GM19395 (cell line): ENCODE measurements around the gene DYNLL1.
A peak's percentile ranks its signal among the peaks of the same experiment; 100 is the strongest.
"Not testable (repeated sequence)": the region's sequence is repeated elsewhere in the genome, so short reads cannot be mapped to it uniquely, and the experiment has no call there.

Source experiments
- ATAC-seq: cut with Tn5 transposase; IDR thresholded peaks from one replicate; pipeline ENCODE4 v1.9.1; 2021; ENCODE audit warnings: mild to moderate bottlenecking, moderate library complexity; ENCODE audit not compliant: unreplicated experiment

DYNLL1 gene

DNA sequence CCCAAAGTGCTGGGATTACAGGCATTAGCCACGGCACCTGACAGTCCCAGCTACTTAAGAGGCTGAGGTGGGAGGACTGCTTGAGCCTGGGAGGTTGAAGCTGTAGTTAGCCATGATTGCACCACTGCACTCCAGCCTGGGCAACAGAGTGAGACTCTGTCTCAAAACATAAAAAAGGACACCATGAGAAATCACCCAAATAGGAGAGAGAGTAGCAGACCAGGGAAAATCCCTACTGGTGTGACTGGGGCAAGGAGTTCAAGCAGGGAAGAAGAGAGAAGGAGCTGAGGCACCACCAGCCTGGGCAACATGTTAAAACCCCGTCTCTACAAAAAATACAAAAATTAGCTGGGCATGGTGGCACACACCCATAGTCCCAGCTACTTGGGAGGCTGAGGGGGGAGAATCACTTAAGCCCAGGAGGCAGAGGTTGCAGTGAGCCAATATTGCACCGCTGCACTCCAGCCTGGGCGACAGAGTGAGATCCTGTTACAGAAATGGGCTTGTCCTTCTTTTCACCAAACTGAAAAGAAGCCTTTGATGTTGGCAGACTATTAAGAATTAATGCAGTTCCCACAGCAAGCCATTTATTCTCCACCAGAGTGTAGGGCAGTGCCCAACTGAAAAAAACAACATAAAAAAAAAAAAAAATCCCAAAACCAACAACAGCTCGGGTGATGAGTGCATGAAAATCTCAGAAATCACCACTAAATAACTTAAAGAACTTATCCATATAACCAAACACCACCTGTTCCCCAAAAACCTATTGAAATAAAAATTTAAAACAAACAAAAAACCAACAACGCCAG, 21.9 kb upstream of the DYNLL1 start:
- no peak for ATAC-seq

DNA sequence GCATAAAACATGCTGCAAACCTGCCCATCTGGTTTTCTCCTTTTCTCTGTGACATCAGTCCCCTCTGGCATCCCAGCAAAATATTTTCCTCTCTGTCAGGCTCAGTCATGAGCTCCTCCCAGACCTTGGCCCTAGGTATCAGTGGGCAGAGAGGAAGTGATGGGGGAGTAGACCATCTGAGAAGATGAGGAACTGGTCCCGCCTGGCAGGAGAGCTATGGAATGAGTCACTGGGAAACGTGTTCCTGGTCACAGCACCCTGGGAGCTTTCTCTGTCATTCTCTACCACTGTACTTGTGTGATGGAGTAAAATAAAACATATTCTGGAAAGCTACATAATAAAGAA, 21.3 kb upstream of the DYNLL1 start:
- ATAC-seq, result no peak

GRCh38 chr12:120475643-120476042, 20.3 kb upstream of the DYNLL1 start:
- ATAC-seq, result no peak

DNA sequence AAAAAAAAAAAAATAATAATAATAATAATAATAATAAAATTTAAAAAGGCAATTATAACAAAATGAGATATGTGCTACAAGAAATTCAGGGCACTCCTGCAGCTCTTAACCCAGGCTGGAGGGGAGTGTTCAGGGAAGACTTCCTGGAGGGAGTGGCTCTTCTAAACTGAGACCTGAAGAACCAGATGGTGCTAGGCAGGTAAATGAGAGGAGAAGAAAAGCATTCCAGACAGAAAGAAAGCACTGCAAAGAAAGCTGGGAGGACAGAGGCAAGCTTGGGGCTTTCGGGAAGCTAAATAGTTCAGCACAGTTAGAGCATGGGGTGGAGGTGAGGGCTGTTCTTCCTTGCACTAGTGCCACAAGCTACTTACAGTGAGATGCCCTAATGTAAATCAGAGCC, 16.5 kb upstream of the DYNLL1 start:
- no peak for ATAC-seq

DNA sequence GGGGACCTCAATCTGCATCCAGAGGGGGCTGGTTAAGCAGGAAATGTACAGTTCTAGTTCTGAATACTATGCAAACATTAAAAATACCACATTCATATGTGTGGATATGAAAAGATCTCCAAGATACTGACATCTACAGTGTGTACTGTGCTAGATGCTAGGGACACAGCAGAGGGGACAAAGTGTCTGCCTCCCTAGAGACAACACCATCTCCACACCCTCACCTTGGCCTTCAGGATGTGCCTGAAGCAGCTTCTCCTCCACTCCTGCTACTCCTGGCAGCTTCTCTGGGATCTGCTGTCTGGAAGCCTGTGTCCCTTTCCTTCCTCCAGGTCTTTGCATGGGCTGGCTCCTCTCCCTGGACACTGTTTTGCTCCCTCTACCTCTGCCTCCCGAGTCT, 15.7 kb upstream of the DYNLL1 start:
- no peak for ATAC-seq

DNA sequence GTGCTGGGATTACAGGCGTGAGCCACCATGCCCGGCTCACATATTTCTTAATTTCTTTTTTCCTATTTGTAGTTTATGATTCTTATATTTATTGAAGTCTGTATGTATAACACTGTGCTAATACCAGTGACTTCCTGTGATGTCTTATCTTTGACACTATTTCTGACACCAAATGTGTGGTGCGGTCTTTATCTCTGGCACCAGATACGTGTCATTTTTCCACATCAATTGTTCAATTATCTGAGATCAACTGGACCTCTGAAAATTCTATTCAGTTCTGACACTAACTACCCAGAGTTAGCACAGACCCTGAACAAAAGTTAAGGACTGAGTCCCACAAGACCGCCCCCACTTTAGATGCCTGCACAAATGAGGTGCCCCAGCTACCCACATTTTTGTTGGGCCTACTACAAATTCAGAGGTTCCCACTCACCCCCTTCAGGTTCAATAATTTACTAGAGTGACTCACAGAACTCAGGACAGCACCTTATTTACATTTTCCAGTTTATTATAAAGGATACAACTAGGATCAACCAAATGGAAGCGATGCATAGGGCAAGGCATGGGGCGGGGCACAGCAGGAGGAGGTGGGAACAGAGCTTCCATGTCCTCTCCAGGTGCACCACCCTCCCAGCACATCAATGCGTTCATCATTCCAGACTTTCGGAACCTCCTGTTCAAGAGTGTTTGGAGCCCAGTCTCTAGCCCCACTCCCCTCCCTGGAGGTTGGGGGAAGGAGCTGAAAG, 14.7 kb upstream of the DYNLL1 start:
- ATAC-seq, result no peak

DNA sequence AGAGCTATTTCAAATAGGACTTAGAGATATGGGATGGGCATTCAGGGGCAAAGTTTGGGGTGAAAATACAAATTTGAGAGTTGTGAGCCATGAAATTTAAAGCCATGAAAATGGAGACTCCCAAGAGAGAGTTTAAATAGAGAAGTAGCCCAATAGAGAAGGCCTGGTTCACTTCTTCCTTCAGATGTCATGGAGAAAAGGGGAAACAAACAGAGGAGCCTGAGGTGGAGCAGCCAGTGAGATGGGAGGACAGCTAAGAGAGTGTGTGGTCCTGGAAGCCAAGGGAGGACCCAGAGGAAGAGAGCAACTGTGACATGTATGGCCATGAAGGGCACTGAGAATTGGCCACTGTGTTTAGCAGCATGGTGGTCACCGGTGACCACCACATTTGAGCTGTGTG, 12.3 kb upstream of the DYNLL1 start:
- ATAC-seq, result no peak

GRCh38 chr12:120485961-120486881, 9.7 kb upstream of the DYNLL1 start:
- ATAC-seq, result no peak

GRCh38 chr12:120487552-120487951, 8.4 kb upstream of the DYNLL1 start:
- ATAC-seq, result not testable (repeated sequence)

DNA sequence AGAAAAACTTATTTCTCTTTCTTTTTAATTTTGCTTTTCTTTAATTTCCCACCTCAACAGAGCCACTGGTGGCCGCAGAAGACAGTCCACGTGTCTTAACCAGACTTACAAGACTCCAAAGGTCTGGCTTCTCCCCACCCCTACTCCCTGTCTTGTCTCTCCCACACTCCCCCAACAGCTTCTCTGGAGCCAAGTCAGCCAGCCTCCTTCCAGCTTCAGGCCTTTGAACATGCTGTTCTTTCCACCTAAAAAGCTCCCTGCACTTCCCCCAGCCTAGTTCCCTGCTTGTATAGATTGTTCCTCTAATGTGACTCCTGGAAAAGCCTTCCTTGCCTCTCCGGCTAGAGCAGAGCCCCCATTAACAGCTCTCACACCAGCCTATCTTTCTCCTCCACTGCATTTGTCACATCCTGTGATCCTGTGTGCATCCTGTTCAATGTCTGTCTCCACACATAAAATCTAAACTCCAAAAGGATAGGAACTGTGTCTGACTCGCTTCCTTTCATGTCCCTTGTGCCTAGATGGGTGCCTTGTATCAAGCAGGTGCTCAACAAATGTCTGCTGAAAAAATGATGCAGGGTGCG, 7.8 kb upstream of the DYNLL1 start:
- no peak for ATAC-seq

GRCh38 chr12:120489018-120489417, 6.9 kb upstream of the DYNLL1 start:
- no peak for ATAC-seq

DNA sequence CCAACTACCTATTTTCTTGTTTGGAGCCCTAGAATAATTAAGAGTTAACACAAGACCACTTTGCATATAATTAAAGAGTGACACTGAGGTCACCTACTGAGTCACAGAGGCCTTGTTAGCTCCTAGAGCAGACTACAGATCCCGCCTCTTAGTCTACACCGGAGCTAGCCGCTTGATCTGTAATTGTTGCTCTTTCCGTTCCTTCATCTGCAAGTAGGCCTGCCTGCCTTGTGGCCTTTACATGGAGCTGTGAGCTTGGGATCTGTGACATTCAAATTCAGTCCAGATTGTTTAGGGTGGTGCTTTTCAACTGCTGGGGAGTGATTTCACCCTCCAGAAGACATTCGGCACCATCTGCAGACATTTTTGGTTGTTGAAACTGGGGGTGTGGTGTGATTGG, 5.6 kb upstream of the DYNLL1 start:
- no peak for ATAC-seq

- no peak for ATAC-seq
Measured at GRCh38 chr12:120490833-120491512, 4.9 kb upstream of the DYNLL1 start.

- no peak for ATAC-seq
Measured at GRCh38 chr12:120495186-120495730, 655 bp upstream of the DYNLL1 start.

- ATAC-seq, result peak; percentile 19
Measured at GRCh38 chr12:120496413-120497340, 764 bp downstream of the DYNLL1 start.

- no peak for ATAC-seq
Measured at GRCh38 chr12:120497524-120498150, 1.7 kb downstream of the DYNLL1 start.

DNA sequence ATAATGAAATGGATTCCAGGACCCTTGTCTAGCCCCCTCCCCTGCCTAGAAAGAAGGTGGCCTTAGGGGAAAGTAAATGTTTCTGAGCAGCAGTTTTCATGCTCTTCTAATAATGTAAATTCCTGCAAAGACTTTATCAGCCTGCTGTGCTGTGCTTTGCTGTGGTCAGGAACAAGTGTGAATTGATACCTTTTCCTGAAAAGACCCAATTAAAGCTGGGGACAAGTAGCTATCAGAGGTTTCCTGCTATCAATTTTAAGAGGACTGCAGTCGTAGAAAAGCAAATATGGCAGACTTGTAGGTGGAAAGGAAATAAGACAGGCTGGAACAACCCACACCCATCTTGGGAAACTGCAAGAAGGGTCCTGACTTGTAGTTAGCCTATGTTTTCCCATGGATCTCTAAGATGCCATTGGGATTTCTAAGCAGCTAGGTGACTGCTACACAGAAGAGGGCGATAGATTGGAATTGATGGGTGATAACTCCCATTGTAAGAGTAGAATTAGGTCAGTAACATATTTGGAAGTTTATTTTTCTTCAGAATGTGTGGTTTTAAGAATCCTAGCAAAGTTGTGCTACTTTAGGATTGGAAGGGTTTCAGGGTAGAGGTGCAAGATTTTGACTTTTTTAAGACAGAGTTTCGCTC, 3.1 kb downstream of the DYNLL1 start:
- no peak for ATAC-seq

DNA sequence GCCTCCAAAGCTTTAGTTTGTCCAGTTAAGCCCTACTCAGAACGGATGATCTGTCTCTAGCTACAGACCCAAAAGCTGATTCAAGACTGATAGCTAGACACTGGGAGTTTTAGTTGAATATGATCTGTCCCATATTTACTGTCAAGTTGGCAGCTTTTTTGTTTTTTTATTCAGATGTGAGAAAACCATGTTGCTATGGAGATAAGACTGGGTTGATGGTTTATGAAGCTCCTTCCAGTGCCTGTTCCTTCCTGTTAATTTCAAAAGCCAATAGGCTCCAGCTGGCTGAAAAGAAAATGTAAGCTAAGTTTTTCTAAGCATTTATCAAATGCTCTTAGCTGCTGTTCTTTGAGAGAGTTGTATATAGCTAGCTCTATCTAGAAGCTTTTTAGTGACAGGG, 4.7 kb downstream of the DYNLL1 start:
- ATAC-seq, result no peak
